Measurements from ENCODE around the gene VPS37D.

- TF ChIP-seq, protein P1, sequence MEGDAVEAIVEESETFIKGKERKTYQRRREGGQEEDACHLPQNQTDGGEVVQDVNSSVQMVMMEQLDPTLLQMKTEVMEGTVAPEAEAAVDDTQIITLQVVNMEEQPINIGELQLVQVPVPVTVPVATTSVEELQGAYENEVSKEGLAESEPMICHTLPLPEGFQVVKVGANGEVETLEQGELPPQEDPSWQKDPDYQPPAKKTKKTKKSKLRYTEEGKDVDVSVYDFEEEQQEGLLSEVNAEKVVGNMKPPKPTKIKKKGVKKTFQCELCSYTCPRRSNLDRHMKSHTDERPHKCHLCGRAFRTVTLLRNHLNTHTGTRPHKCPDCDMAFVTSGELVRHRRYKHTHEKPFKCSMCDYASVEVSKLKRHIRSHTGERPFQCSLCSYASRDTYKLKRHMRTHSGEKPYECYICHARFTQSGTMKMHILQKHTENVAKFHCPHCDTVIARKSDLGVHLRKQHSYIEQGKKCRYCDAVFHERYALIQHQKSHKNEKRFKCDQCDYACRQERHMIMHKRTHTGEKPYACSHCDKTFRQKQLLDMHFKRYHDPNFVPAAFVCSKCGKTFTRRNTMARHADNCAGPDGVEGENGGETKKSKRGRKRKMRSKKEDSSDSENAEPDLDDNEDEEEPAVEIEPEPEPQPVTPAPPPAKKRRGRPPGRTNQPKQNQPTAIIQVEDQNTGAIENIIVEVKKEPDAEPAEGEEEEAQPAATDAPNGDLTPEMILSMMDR (IDR thresholded peaks at IDR 0.05) = no peak
- TF ChIP-seq POLR2A (IDR thresholded peaks at IDR 0.05) = no peak
- TF ChIP-seq EP300 (IDR thresholded peaks at IDR 0.05) = no peak
Measured at GRCh38 chr7:73715648-73716317, 48.2 kb downstream of the VPS37D start.

Measured in sigmoid colon (tissue), 4 donors.